Measurements from ENCODE around the gene MACROD2.
"Not testable (repeated sequence)": the region's sequence is repeated elsewhere in the genome, so short reads cannot be mapped to it uniquely, and the experiment has no call there.

MACROD2 gene

GRCh38 chr20:15333170-15333569 lies 1337.9 kb downstream of the MACROD2 start:
- FAIRE-seq (peak; percentile 47), DNase-seq (ENCODE audit: insufficient read length, low spot score) (no peak)

- FAIRE-seq (no peak), DNase-seq (ENCODE audit: insufficient read length, low spot score) (no peak)
These were observed 1340.7 kb downstream of the MACROD2 start for GRCh38 chr20:15336011-15336410.

- no peak for FAIRE-seq
These were observed 1341.2 kb downstream of the MACROD2 start for GRCh38 chr20:15336536-15336935.

GRCh38 chr20:15339264-15339663 lies 1343.9 kb downstream of the MACROD2 start:
- DNase-seq (ENCODE audit: insufficient read length, low spot score) (no peak), FAIRE-seq (no peak)

More at GRCh38 chr20:15336536-15336935, 1341.2 kb downstream of the MACROD2 start:
- DNase-seq (ENCODE audit: insufficient read length, low spot score), result no peak

GRCh38 chr20:15342991-15343523 lies 1347.7 kb downstream of the MACROD2 start:
- DNase-seq (ENCODE audit: insufficient read length, low spot score) (no peak), FAIRE-seq (no peak)

GRCh38 chr20:15345287-15345686 lies 1350.0 kb downstream of the MACROD2 start:
- FAIRE-seq, result no peak
- DNase-seq (ENCODE audit: insufficient read length, low spot score), result no peak

GRCh38 chr20:15346657-15347280 lies 1351.5 kb downstream of the MACROD2 start:
- DNase-seq (ENCODE audit: insufficient read length, low spot score) (no peak), FAIRE-seq (no peak)

- FAIRE-seq, result no peak
- DNase-seq (ENCODE audit: insufficient read length, low spot score), result no peak
These were observed 1363.7 kb downstream of the MACROD2 start for GRCh38 chr20:15359056-15359455.

- FAIRE-seq (no peak), DNase-seq (ENCODE audit: insufficient read length, low spot score) (no peak)
These were observed 1367.5 kb downstream of the MACROD2 start for GRCh38 chr20:15362849-15363248.

GRCh38 chr20:15364781-15365180 lies 1369.5 kb downstream of the MACROD2 start:
- DNase-seq (ENCODE audit: insufficient read length, low spot score) (no peak), FAIRE-seq (no peak)

- no peak for DNase-seq (ENCODE audit: insufficient read length, low spot score)
- FAIRE-seq, result no peak
These were observed 1375.1 kb downstream of the MACROD2 start for GRCh38 chr20:15370370-15370769.

GRCh38 chr20:15374682-15375081 lies 1379.4 kb downstream of the MACROD2 start:
- no peak for DNase-seq (ENCODE audit: insufficient read length, low spot score)
- FAIRE-seq, result no peak

GRCh38 chr20:15375836-15376235 lies 1380.5 kb downstream of the MACROD2 start:
- DNase-seq (ENCODE audit: insufficient read length, low spot score) (no peak), FAIRE-seq (no peak)

GRCh38 chr20:15377603-15378002 lies 1382.3 kb downstream of the MACROD2 start:
- not testable (repeated sequence) for DNase-seq (ENCODE audit: insufficient read length, low spot score); FAIRE-seq

- DNase-seq (ENCODE audit: insufficient read length, low spot score) (no peak), FAIRE-seq (no peak)
These were observed 1382.8 kb downstream of the MACROD2 start for GRCh38 chr20:15378151-15378550.

- FAIRE-seq, result no peak
These were observed 1384.5 kb downstream of the MACROD2 start for GRCh38 chr20:15379681-15380296.

GRCh38 chr20:15380770-15381169 lies 1385.5 kb downstream of the MACROD2 start:
- FAIRE-seq (no peak), DNase-seq (ENCODE audit: insufficient read length, low spot score) (no peak)

More at GRCh38 chr20:15379681-15380296, 1384.5 kb downstream of the MACROD2 start:
- DNase-seq (ENCODE audit: insufficient read length, low spot score), result no peak

- FAIRE-seq, result no peak
- no peak for DNase-seq (ENCODE audit: insufficient read length, low spot score)
These were observed 1391.9 kb downstream of the MACROD2 start for GRCh38 chr20:15387228-15387627.

- FAIRE-seq (no peak), DNase-seq (ENCODE audit: insufficient read length, low spot score) (no peak)
These were observed 1400.1 kb downstream of the MACROD2 start for GRCh38 chr20:15395457-15395856.

GRCh38 chr20:15396026-15396425 lies 1400.7 kb downstream of the MACROD2 start:
- FAIRE-seq (no peak), DNase-seq (ENCODE audit: insufficient read length, low spot score) (no peak)

GRCh38 chr20:15396900-15397299 lies 1401.6 kb downstream of the MACROD2 start:
- DNase-seq (ENCODE audit: insufficient read length, low spot score) (no peak), FAIRE-seq (no peak)

- no peak for FAIRE-seq
These were observed 1404.5 kb downstream of the MACROD2 start for GRCh38 chr20:15399781-15400180.

More at GRCh38 chr20:15399781-15400180, 1404.5 kb downstream of the MACROD2 start:
- no peak for DNase-seq (ENCODE audit: insufficient read length, low spot score)

Measured in GM19239 (cell line).